ENCODE data around the gene MAP6. TPM values are rescaled to one million over a fixed set of nuclear protein-coding genes. Genes with fewer than 3 reads are reported as not detected.

Gene MAP6
- polyA plus RNA-seq, 1 donor (not counting 4 experiments of a cell fraction or from before 2014, with no cell fraction given), result 1.7 TPM

DNA sequence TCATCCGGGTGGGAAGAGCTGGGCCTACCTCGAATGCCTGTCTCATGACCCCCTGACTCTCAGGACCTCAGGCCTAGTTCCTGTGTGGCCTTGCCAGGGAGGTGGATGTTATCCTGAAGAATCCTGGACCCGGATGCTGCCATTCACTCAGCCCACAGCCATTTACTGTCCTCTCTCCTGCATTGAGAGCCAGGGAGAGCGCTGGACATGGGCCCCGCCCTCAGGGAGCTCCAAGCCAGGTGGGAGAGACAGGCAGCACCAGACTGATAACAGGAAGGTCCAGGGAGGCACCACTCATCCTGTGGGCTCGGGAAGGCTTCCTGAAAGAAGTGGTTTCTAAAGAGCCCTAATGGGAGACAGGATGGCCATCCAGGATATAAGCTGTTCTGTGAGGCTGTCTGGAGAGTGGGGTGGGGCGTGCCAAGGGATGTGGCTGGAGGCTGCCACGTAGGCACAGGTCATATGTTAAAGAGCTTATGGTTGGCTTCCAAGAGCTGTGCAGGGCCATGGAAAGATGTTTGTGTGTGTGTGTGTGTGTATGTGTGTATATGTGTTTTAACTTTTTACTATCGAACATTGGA is 98.2 kb downstream of the MAP6 start:
- H3K79me2 ChIP-seq (ENCODE audit: control insufficient read depth, insufficient read depth, low read length), result peaks cover 33% of the 10 kb centered on the region
- H4K20me1 ChIP-seq (ENCODE audit: control insufficient read depth, extremely low read depth, insufficient read depth, low read length), result peaks cover 17% of the 10 kb centered on the region
- H3K9ac ChIP-seq (ENCODE audit: control insufficient read depth, extremely low read depth, insufficient read depth, low read length), result no peak overlapping the region
- no peak overlapping the region for H3K4me3 ChIP-seq (ENCODE audit: control insufficient read depth in 2 of 3, extremely low read depth in 1 of 3, insufficient read depth in 2 of 3, low read depth in 1 of 3, low read length in 3 of 3)
- TF ChIP-seq EZH2 (IDR thresholded peaks at IDR 0.05; ENCODE audit: low read length), result no peak
- TF ChIP-seq, protein P1, sequence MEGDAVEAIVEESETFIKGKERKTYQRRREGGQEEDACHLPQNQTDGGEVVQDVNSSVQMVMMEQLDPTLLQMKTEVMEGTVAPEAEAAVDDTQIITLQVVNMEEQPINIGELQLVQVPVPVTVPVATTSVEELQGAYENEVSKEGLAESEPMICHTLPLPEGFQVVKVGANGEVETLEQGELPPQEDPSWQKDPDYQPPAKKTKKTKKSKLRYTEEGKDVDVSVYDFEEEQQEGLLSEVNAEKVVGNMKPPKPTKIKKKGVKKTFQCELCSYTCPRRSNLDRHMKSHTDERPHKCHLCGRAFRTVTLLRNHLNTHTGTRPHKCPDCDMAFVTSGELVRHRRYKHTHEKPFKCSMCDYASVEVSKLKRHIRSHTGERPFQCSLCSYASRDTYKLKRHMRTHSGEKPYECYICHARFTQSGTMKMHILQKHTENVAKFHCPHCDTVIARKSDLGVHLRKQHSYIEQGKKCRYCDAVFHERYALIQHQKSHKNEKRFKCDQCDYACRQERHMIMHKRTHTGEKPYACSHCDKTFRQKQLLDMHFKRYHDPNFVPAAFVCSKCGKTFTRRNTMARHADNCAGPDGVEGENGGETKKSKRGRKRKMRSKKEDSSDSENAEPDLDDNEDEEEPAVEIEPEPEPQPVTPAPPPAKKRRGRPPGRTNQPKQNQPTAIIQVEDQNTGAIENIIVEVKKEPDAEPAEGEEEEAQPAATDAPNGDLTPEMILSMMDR (optimal IDR thresholded peaks at IDR 0.05 in 1 of 3, IDR thresholded peaks at IDR 0.05 in 1 of 3, conservative IDR thresholded peaks at IDR 0.05 in 1 of 3; ENCODE audit: extremely low read depth in 1 of 3, insufficient read depth in 2 of 3, low read length in 3 of 3), result no peak
- H3K36me3 ChIP-seq (ENCODE audit: control insufficient read depth in 2 of 2, extremely low read depth in 1 of 2, insufficient read depth in 2 of 2, low read length in 2 of 2), result peaks cover 61 to 64% of the 10 kb centered on the region in 2 experiments
- no peak overlapping the region for H3K4me2 ChIP-seq (ENCODE audit: control insufficient read depth, extremely low read depth, insufficient read depth, low read depth, low read length)
- H2AFZ ChIP-seq (ENCODE audit: control insufficient read depth, low read length), result no peak overlapping the region
- H3K9me3 ChIP-seq (ENCODE audit: control insufficient read depth, low read depth, low read length), result no peaks in the 10 kb centered on the region
- DNase-seq (ENCODE audit: low read depth, low spot score) (no peak), FAIRE-seq (no peak)
- H3K9me1 ChIP-seq (ENCODE audit: control insufficient read depth, extremely low read depth, insufficient read depth, low read length), result peaks cover 1% of the 10 kb centered on the region
- no peak overlapping the region for H3K27ac ChIP-seq (ENCODE audit: control insufficient read depth, insufficient read depth, low read length)
- dilution Hi-C loops (cut with MboI; ENCODE audit: extremely low pct_ligation_motif_present, low sequenced_read_pairs), result no loop called here
- H3K4me1 ChIP-seq (ENCODE audit: control insufficient read depth, extremely low read depth, insufficient read depth, low read length), result peaks cover 6% of the 10 kb centered on the region
- H3K27me3 ChIP-seq (ENCODE audit: control insufficient read depth, extremely low read depth, insufficient read depth, low read length), result no peaks in the 10 kb centered on the region

DNA sequence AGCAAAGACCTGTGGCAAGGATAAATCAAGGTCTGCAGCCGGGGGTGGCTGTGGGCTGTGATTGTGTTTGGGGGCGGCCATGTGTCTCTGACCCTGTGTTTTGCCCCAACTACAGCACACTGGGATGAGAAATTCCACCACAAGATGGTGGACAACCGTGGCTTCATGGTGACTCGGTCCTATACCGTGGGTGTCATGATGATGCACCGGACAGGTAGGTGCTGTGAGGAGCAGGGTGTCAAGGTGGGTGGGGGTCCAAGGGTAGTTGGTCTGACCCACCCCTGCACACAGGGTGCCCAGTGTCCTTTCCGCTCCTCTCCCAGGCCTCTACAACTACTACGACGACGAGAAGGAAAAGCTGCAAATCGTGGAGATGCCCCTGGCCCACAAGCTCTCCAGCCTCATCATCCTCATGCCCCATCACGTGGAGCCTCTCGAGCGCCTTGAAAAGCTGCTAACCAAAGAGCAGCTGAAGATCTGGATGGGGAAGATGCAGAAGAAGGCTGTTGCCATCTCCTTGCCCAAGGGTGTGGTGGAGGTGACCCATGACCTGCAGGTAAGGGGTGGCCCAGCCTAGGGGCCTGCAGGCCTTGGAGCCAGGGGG is 100.1 kb downstream of the MAP6 start:
- no peak overlapping the region for H3K9ac ChIP-seq (ENCODE audit: control insufficient read depth, extremely low read depth, insufficient read depth, low read length)
- H3K36me3 ChIP-seq (ENCODE audit: control insufficient read depth in 2 of 2, extremely low read depth in 1 of 2, insufficient read depth in 2 of 2, low read length in 2 of 2), result peaks cover 61 to 71% of the 10 kb centered on the region in 2 experiments
- peaks cover 4% of the 10 kb centered on the region for H3K9me1 ChIP-seq (ENCODE audit: control insufficient read depth, extremely low read depth, insufficient read depth, low read length)
- FAIRE-seq, result no peak
- H3K4me1 ChIP-seq (ENCODE audit: control insufficient read depth, extremely low read depth, insufficient read depth, low read length), result peaks cover 25% of the 10 kb centered on the region
- no peaks in the 10 kb centered on the region for H3K27me3 ChIP-seq (ENCODE audit: control insufficient read depth, extremely low read depth, insufficient read depth, low read length)
- peaks cover 53% of the 10 kb centered on the region for H3K79me2 ChIP-seq (ENCODE audit: control insufficient read depth, insufficient read depth, low read length)
- no peak for DNase-seq (ENCODE audit: low read depth, low spot score)
- H3K4me2 ChIP-seq (ENCODE audit: control insufficient read depth, extremely low read depth, insufficient read depth, low read depth, low read length), result no peak overlapping the region
- TF ChIP-seq, protein P1 (optimal IDR thresholded peaks at IDR 0.05 in 1 of 3, IDR thresholded peaks at IDR 0.05 in 1 of 3, conservative IDR thresholded peaks at IDR 0.05 in 1 of 3; ENCODE audit: extremely low read depth in 1 of 3, insufficient read depth in 2 of 3, low read length in 3 of 3), result no peak
- no peak for TF ChIP-seq EZH2 (IDR thresholded peaks at IDR 0.05; ENCODE audit: low read length)
- H2AFZ ChIP-seq (ENCODE audit: control insufficient read depth, low read length), result no peak overlapping the region
- dilution Hi-C loops (cut with MboI; ENCODE audit: extremely low pct_ligation_motif_present, low sequenced_read_pairs), result no loop called here
- H3K9me3 ChIP-seq (ENCODE audit: control insufficient read depth, low read depth, low read length), result no peaks in the 10 kb centered on the region
- H4K20me1 ChIP-seq (ENCODE audit: control insufficient read depth, extremely low read depth, insufficient read depth, low read length), result peaks cover 25% of the 10 kb centered on the region
- no peak overlapping the region for H3K4me3 ChIP-seq (ENCODE audit: control insufficient read depth in 2 of 3, extremely low read depth in 1 of 3, insufficient read depth in 2 of 3, low read depth in 1 of 3, low read length in 3 of 3)
- H3K27ac ChIP-seq (ENCODE audit: control insufficient read depth, insufficient read depth, low read length), result no peak overlapping the region

Data from keratinocyte (primary cell).